HepG2 (cell line): ENCODE results near the gene SPNS3. TPM values are rescaled to one million over a fixed set of nuclear protein-coding genes. Genes with fewer than 3 reads are reported as not detected.

Experiments
- ATF7-NPFF ChIP-seq: sonication (generic); formaldehyde crosslinking; IDR thresholded peaks from 2 replicates; pipeline ENCODE4 v1.8.1; 2023; ENCODE audit warnings: mild to moderate bottlenecking, low read depth, missing genetic modification reagents, moderate library complexity
- BCL6 ChIP-seq: IDR thresholded peaks from 2 replicates; pipeline ENCODE4 v1.6.1; 2016; ENCODE audit warnings: missing genetic modification reagents, missing compliant biosample characterization
- CENPT ChIP-seq: sonication (generic); formaldehyde crosslinking; IDR thresholded peaks from 2 replicates; pipeline ENCODE4 v1.8.0; 2022; ENCODE audit warnings: low read depth, mild to moderate bottlenecking, moderate library complexity, missing genetic modification reagents
- MAFK ChIP-seq, 2 experiments: IDR thresholded peaks in 1 of 2; conservative IDR thresholded peaks in 1 of 2; 2 replicates each; pipeline ENCODE4 v1.6.1; 2011; ENCODE audit warnings: improper control_type of control experiment in 2 of 2, low read length in 2 of 2
- MED1 ChIP-seq: sonication (generic); formaldehyde crosslinking; IDR thresholded peaks from 2 replicates; pipeline ENCODE4 v1.4.0; 2020; ENCODE audit warnings: missing genetic modification reagents
- MED8 ChIP-seq: sonication (generic); formaldehyde crosslinking; IDR thresholded peaks from 2 replicates; pipeline ENCODE4 v1.8.1; 2023; ENCODE audit warnings: mild to moderate bottlenecking, missing genetic modification reagents; ENCODE audit not compliant: insufficient replicate concordance
- MYC ChIP-seq: sonication (generic); formaldehyde crosslinking; IDR thresholded peaks from 2 replicates; pipeline ENCODE4 v1.9.0; 2021; ENCODE audit warnings: missing genetic modification reagents, borderline replicate concordance
- PBX2 ChIP-seq: IDR thresholded peaks from 2 replicates; pipeline ENCODE4 v1.6.1; 2016; ENCODE audit warnings: control low read depth
- SALL2 ChIP-seq: sonication (generic); formaldehyde crosslinking; IDR thresholded peaks from 2 replicates; pipeline ENCODE4 v1.8.1; 2023; ENCODE audit warnings: mild to moderate bottlenecking, missing genetic modification reagents, inconsistent platforms
- SMYD3 ChIP-seq: sonication (generic); formaldehyde crosslinking; IDR thresholded peaks from 2 replicates; pipeline ENCODE4 v1.8.1; 2023; ENCODE audit warnings: mild to moderate bottlenecking, missing genetic modification reagents
- SRSF4 ChIP-seq: fragments of 200-400 bp; formaldehyde crosslinking; IDR thresholded peaks from one replicate; pipeline ENCODE4 v1.6.1; 2018; ENCODE audit warnings: mild to moderate bottlenecking, low read depth, low read length, moderate library complexity; ENCODE audit not compliant: poor library complexity, severe bottlenecking
- U2AF1 ChIP-seq: fragments of 200-400 bp; formaldehyde crosslinking; optimal IDR thresholded peaks from 2 replicates; pipeline ENCODE3; 2017; ENCODE audit warnings: mild to moderate bottlenecking, low read depth, low read length
- ZNF10 ChIP-seq: sonication (generic); formaldehyde crosslinking; IDR thresholded peaks from 2 replicates; pipeline ENCODE4 v1.4.0; 2020; ENCODE audit warnings: mild to moderate bottlenecking, low read depth, missing genetic modification reagents, borderline replicate concordance
- ZNF260 ChIP-seq: sonication (generic); formaldehyde crosslinking; IDR thresholded peaks from 2 replicates; pipeline ENCODE4 v1.4.0; 2020; ENCODE audit warnings: missing genetic modification reagents, low read depth, mild to moderate bottlenecking, borderline replicate concordance
- polyA plus RNA-seq, 8 experiments: library from polyadenylated mRNA; depleted of rRNA in 3 of 8; stranded (reverse) in 7 of 8; unstranded in 1 of 8; fragments of >200 nt; fragmentation: Illumina TruSeq in 4 of 8; extraction: Trizol in 4 of 8; gene quantifications; 2 replicates each; pipeline versions ENCODE4 v1.2.1 to v1.2.3, GENCODE V29; 2011 to 2016; ENCODE audit warnings: low read depth in 4 of 8, missing spikeins in 1 of 8, mixed read lengths in 1 of 8; ENCODE audit not compliant: insufficient read depth in 1 of 8
- total RNA-seq, 5 experiments: library from RNA; depleted of rRNA; stranded (reverse); fragments of >200 nt; fragmentation: Illumina TruSeq; extraction: Trizol; gene quantifications; 2 replicates each; pipeline ENCODE4 v1.2.3, GENCODE V29; 2016; ENCODE audit warnings: low read depth in 1 of 5
- TF ChIP-seq, protein P1 (sequence below): sonication (generic); formaldehyde crosslinking; IDR thresholded peaks from 2 replicates; pipeline ENCODE4 v1.4.0; 2020; ENCODE audit warnings: missing genetic modification reagents
- TF ChIP-seq, protein P2 (sequence below): IDR thresholded peaks from 2 replicates; pipeline ENCODE4 v1.6.1; 2012; ENCODE audit warnings: low read length, improper control_type of control experiment
- TF ChIP-seq, protein P3 (sequence below): IDR thresholded peaks from 2 replicates; pipeline ENCODE4 v1.6.1; 2016; ENCODE audit warnings: mild to moderate bottlenecking, missing biosample characterization, missing genetic modification reagents
- TF ChIP-seq, protein P4 (sequence below): sonication (generic); formaldehyde crosslinking; IDR thresholded peaks from 2 replicates; pipeline ENCODE4 v1.5.1; 2020; ENCODE audit warnings: mild to moderate bottlenecking, missing genetic modification reagents, borderline replicate concordance

SPNS3 gene
- total and polyA plus RNA-seq, 2 of the 13 experiments (the other 11 are each of a cell fraction or from before 2014, with no cell fraction given): not detected

GRCh38 chr17:4480929-4481898, 47.5 kb downstream of the SPNS3 start (continued):
- TF ChIP-seq ZNF260: no peak
- TF ChIP-seq PBX2: no peak
- TF ChIP-seq BCL6 (CRISPR knock-in tag): no peak
- TF ChIP-seq MED1 (CRISPR knock-in tag): 0 out of 2 replicates have a peak, but pooled peaks have one; percentile 51
- TF ChIP-seq MYC (CRISPR knock-in tag): peak; percentile 51; the same call in 1 of the 2 replicates
- no peak for TF ChIP-seq SRSF4
- TF ChIP-seq, protein P1, sequence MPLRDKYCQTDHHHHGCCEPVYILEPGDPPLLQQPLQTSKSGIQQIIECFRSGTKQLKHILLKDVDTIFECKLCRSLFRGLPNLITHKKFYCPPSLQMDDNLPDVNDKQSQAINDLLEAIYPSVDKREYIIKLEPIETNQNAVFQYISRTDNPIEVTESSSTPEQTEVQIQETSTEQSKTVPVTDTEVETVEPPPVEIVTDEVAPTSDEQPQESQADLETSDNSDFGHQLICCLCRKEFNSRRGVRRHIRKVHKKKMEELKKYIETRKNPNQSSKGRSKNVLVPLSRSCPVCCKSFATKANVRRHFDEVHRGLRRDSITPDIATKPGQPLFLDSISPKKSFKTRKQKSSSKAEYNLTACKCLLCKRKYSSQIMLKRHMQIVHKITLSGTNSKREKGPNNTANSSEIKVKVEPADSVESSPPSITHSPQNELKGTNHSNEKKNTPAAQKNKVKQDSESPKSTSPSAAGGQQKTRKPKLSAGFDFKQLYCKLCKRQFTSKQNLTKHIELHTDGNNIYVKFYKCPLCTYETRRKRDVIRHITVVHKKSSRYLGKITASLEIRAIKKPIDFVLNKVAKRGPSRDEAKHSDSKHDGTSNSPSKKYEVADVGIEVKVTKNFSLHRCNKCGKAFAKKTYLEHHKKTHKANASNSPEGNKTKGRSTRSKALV (CRISPR knock-in tag): no peak
- TF ChIP-seq MED8 (CRISPR knock-in tag): no peak
- TF ChIP-seq ZNF10 (CRISPR knock-in tag): no peak
- no peak for TF ChIP-seq MAFK (conservative IDR thresholded peaks at IDR 0.05 in 1 of 2, IDR thresholded peaks at IDR 0.05 in 1 of 2; ENCODE audit: low read length in 2 of 2)
- no peak for TF ChIP-seq SMYD3
- TF ChIP-seq, protein P2, sequence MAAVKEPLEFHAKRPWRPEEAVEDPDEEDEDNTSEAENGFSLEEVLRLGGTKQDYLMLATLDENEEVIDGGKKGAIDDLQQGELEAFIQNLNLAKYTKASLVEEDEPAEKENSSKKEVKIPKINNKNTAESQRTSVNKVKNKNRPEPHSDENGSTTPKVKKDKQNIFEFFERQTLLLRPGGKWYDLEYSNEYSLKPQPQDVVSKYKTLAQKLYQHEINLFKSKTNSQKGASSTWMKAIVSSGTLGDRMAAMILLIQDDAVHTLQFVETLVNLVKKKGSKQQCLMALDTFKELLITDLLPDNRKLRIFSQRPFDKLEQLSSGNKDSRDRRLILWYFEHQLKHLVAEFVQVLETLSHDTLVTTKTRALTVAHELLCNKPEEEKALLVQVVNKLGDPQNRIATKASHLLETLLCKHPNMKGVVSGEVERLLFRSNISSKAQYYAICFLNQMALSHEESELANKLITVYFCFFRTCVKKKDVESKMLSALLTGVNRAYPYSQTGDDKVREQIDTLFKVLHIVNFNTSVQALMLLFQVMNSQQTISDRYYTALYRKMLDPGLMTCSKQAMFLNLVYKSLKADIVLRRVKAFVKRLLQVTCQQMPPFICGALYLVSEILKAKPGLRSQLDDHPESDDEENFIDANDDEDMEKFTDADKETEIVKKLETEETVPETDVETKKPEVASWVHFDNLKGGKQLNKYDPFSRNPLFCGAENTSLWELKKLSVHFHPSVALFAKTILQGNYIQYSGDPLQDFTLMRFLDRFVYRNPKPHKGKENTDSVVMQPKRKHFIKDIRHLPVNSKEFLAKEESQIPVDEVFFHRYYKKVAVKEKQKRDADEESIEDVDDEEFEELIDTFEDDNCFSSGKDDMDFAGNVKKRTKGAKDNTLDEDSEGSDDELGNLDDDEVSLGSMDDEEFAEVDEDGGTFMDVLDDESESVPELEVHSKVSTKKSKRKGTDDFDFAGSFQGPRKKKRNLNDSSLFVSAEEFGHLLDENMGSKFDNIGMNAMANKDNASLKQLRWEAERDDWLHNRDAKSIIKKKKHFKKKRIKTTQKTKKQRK: no peak
- TF ChIP-seq, protein P3, sequence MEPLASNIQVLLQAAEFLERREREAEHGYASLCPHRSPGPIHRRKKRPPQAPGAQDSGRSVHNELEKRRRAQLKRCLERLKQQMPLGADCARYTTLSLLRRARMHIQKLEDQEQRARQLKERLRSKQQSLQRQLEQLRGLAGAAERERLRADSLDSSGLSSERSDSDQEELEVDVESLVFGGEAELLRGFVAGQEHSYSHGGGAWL: no peak
- no peak for TF ChIP-seq ATF7-NPFF (CRISPR knock-in tag)
- TF ChIP-seq SALL2: no peak
- no peak for TF ChIP-seq CENPT (CRISPR knock-in tag)
- TF ChIP-seq, protein P4, sequence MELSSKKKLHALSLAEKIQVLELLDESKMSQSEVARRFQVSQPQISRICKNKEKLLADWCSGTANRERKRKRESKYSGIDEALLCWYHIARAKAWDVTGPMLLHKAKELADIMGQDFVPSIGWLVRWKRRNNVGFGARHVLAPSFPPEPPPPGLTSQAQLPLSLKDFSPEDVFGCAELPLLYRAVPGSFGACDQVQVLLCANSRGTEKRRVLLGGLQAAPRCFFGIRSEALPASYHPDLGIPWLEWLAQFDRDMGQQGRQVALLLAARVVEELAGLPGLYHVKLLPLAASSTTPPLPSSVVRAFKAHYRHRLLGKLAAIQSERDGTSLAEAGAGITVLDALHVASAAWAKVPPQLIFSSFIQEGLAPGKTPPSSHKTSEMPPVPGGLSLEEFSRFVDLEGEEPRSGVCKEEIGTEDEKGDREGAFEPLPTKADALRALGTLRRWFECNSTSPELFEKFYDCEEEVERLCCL: no peak
- TF ChIP-seq U2AF1: no peak
